ENCODE results near the gene BDKRB2. TPM values are rescaled to one million over a fixed set of nuclear protein-coding genes. Genes with fewer than 3 reads are reported as not detected.

The BDKRB2 gene
- total and polyA plus RNA-seq, 2 of the 8 experiments (the other 6 are each of a cell fraction or from before 2014, with no cell fraction given) = 0.13 to 0.21 TPM

DNA sequence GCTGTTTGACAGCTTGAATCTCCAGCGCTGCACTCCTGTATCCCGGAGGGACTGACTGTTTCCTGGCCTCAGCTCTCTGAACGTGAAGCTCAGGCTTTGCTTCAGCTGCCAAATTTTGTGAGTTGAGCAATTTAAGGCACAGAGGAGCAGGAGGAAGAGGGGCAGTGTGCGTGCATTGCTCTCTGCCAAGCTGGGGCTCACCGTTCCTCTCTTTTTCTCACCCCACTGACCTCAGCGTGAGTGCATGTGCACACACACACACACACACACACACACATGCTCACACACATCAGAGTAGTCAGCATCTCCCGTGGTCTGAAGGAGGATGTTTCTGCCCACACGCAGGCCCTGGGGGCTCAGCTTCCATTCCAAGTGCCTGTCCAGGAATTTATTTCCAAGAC is 27.8 kb upstream of the BDKRB2 start (continued):
- TF ChIP-seq CTBP2 (IDR thresholded peaks at IDR 0.05; ENCODE audit: borderline replicate concordance, insufficient read depth, insufficient read length, low read length) = no peak
- no peak for TF ChIP-seq FOSL1 (IDR thresholded peaks at IDR 0.05; ENCODE audit: insufficient read depth, low read depth, low read length)
- TF ChIP-seq BCL11A (IDR thresholded peaks at IDR 0.05; ENCODE audit: low read depth in 2 of 2, low read length in 2 of 2) = no peak
- TF ChIP-seq NRF1 (IDR thresholded peaks at IDR 0.05; ENCODE audit: low read depth, low read length) = no peak
- no peak for TF ChIP-seq ZNF274 (IDR thresholded peaks at IDR 0.05; ENCODE audit: borderline replicate concordance, extremely low read depth, low read length)

Data from H1 (cell line).